ENCODE measurements around the gene CAMTA1. TPM values are rescaled to one million over a fixed set of nuclear protein-coding genes. Genes with fewer than 3 reads are reported as not detected.

The CAMTA1 gene
- total RNA-seq, 1 donor from 2014 or later: 77.6 TPM

DNA sequence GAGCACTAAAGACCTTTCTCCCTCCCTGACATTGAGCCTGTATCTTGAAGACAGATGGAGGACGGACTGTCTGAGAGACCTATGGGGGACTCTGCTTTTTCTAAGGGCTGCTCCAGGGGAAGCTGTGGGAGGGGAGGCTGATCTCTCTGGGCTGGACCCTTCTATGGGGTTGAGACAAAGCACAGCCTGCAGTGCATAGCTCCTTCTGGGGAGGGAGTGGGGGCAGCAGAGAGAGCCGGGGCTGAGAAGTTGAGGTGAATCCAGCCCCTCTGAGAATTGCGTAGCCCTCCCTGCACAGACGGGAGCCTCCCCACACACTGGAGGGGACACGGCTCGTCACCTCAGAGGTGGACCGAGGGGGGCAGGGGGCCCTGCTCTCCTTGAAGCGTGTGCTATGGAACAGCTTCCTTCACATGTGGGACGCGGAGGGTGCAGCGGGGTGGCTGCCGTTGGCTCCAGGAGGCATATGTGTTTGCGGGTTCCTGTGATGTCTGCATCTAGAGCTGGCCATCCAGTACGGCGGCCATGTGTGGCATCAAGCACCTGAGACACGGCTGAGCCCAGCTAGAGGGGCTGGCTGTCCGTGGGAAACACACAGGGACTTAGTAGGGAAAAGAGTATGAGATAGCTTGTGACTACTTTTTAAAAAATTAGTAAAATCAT, 299.1 kb downstream of the CAMTA1 start:
- H3K4me2 ChIP-seq (ENCODE audit: low read length): no peak overlapping the region
- Mint-ChIP-seq H3K27me3 (ENCODE audit: low read depth, unreplicated experiment) (peaks cover 31% of the 10 kb centered on the region), H3K9me3 (ENCODE audit: unreplicated experiment) (peaks cover 17% of the 10 kb centered on the region), H3K27ac (ENCODE audit: unreplicated experiment) (no peak overlapping the region), H3K4me1 (ENCODE audit: low read depth, unreplicated experiment) (no peaks in the 10 kb centered on the region), H3K36me3 (ENCODE audit: low read depth, unreplicated experiment) (no peaks in the 10 kb centered on the region), H3K4me3 (ENCODE audit: unreplicated experiment) (no peak overlapping the region)
- no peak overlapping the region for H3K9ac ChIP-seq (ENCODE audit: low read length)
- no peak for DNase-seq (ENCODE audit: low read depth)
- TF ChIP-seq, protein P1, sequence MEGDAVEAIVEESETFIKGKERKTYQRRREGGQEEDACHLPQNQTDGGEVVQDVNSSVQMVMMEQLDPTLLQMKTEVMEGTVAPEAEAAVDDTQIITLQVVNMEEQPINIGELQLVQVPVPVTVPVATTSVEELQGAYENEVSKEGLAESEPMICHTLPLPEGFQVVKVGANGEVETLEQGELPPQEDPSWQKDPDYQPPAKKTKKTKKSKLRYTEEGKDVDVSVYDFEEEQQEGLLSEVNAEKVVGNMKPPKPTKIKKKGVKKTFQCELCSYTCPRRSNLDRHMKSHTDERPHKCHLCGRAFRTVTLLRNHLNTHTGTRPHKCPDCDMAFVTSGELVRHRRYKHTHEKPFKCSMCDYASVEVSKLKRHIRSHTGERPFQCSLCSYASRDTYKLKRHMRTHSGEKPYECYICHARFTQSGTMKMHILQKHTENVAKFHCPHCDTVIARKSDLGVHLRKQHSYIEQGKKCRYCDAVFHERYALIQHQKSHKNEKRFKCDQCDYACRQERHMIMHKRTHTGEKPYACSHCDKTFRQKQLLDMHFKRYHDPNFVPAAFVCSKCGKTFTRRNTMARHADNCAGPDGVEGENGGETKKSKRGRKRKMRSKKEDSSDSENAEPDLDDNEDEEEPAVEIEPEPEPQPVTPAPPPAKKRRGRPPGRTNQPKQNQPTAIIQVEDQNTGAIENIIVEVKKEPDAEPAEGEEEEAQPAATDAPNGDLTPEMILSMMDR (IDR thresholded peaks at IDR 0.05; ENCODE audit: insufficient read depth, low read depth, low read length): no peak
- no peak for TF ChIP-seq EZH2 (IDR thresholded peaks at IDR 0.05; ENCODE audit: insufficient read depth, low read length)
- no peaks in the 10 kb centered on the region for H4K20me1 ChIP-seq (ENCODE audit: insufficient read depth, low read length)
- no peak overlapping the region for H2AFZ ChIP-seq (ENCODE audit: low read depth, low read length)
- H3K79me2 ChIP-seq (ENCODE audit: insufficient read depth, low read length): no peaks in the 10 kb centered on the region
- H3K27me3 ChIP-seq (ENCODE audit: insufficient read depth, low read length): peaks cover 6% of the 10 kb centered on the region
- no peaks in the 10 kb centered on the region for H3K9me3 ChIP-seq (ENCODE audit: insufficient read depth, low read depth, low read length)
- no peaks in the 10 kb centered on the region for H3K4me1 ChIP-seq (ENCODE audit: insufficient read depth, low read length)
- no peaks in the 10 kb centered on the region for H3K36me3 ChIP-seq (ENCODE audit: insufficient read depth, low read length)
- H3K27ac ChIP-seq (ENCODE audit: low read depth, low read length): no peak overlapping the region
- H3K4me3 ChIP-seq (ENCODE audit: insufficient read depth, low read depth, low read length): no peak overlapping the region
- FAIRE-seq: no peak

DNA sequence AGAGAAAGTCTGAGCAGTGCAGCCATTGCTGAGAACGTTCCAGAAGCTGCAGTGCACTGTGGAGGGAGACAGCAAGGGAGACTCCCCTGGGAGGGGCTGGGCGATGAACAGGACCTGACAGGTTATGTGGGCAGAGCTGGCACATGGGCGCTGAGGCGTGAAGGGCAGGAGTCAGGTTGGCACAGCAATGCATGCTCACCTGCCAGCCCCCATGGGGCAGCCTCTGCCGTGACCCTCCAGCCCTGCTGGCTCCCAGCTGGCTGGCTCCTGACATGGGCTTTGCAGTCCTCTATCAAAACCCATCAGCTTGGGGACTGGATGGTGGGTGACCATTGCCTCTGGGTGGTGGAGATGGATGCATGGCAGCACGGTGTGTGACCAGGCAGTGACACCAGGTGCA, 300.3 kb downstream of the CAMTA1 start:
- no peak overlapping the region for H3K4me2 ChIP-seq (ENCODE audit: low read length)
- H3K4me1 Mint-ChIP-seq (ENCODE audit: low read depth, unreplicated experiment): no peaks in the 10 kb centered on the region
- no peaks in the 10 kb centered on the region for H3K79me2 ChIP-seq (ENCODE audit: insufficient read depth, low read length)
- TF ChIP-seq EZH2 (IDR thresholded peaks at IDR 0.05; ENCODE audit: insufficient read depth, low read length): no peak
- TF ChIP-seq, protein P1 (IDR thresholded peaks at IDR 0.05; ENCODE audit: insufficient read depth, low read depth, low read length): no peak
- no peaks in the 10 kb centered on the region for H3K4me1 ChIP-seq (ENCODE audit: insufficient read depth, low read length)
- H3K27me3 Mint-ChIP-seq (ENCODE audit: low read depth, unreplicated experiment): peaks cover 40% of the 10 kb centered on the region
- FAIRE-seq (no peak), DNase-seq (ENCODE audit: low read depth) (no peak)
- H3K36me3 Mint-ChIP-seq (ENCODE audit: low read depth, unreplicated experiment): no peaks in the 10 kb centered on the region
- no peak overlapping the region for H2AFZ ChIP-seq (ENCODE audit: low read depth, low read length)
- no peak overlapping the region for H3K4me3 Mint-ChIP-seq (ENCODE audit: unreplicated experiment)
- H3K27ac Mint-ChIP-seq (ENCODE audit: unreplicated experiment): no peak overlapping the region
- peaks cover 11% of the 10 kb centered on the region for H3K9me3 Mint-ChIP-seq (ENCODE audit: unreplicated experiment)
- no peaks in the 10 kb centered on the region for H3K9me3 ChIP-seq (ENCODE audit: insufficient read depth, low read depth, low read length)
- no peak overlapping the region for H3K27ac ChIP-seq (ENCODE audit: low read depth, low read length)
- no peak overlapping the region for H3K9ac ChIP-seq (ENCODE audit: low read length)
- no peaks in the 10 kb centered on the region for H3K36me3 ChIP-seq (ENCODE audit: insufficient read depth, low read length)
- H3K4me3 ChIP-seq (ENCODE audit: insufficient read depth, low read depth, low read length): no peak overlapping the region
- no peaks in the 10 kb centered on the region for H4K20me1 ChIP-seq (ENCODE audit: insufficient read depth, low read length)
- peaks cover 6% of the 10 kb centered on the region for H3K27me3 ChIP-seq (ENCODE audit: insufficient read depth, low read length)

DNA sequence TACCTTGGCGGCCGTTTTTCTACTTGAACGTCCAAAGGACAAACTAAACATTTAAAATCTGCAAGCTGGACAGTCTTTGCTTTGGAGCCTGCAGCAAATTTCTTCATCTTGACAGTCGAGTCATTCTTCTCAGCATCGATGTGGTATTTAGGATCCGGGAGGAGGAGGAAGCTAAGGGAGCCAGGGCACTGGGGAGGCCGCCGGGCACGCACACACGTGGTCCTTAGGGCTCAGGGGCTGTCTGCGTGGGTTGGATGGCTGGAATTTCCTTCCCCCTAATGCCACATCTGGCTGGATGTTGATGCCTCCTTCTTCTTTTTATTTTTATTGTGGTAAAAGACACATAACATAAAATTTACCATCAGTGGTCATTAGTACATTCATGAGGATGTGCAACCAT, 300.9 kb downstream of the CAMTA1 start:
- H3K27me3 ChIP-seq (ENCODE audit: insufficient read depth, low read length): peaks cover 6% of the 10 kb centered on the region
- no peaks in the 10 kb centered on the region for H4K20me1 ChIP-seq (ENCODE audit: insufficient read depth, low read length)
- H3K9ac ChIP-seq (ENCODE audit: low read length): no peak overlapping the region
- H3K79me2 ChIP-seq (ENCODE audit: insufficient read depth, low read length): no peaks in the 10 kb centered on the region
- no peak overlapping the region for H2AFZ ChIP-seq (ENCODE audit: low read depth, low read length)
- H3K4me2 ChIP-seq (ENCODE audit: low read length): no peak overlapping the region
- H3K9me3 Mint-ChIP-seq (ENCODE audit: unreplicated experiment): peaks cover 6% of the 10 kb centered on the region
- H3K36me3 Mint-ChIP-seq (ENCODE audit: low read depth, unreplicated experiment): no peaks in the 10 kb centered on the region
- no peak overlapping the region for H3K27ac Mint-ChIP-seq (ENCODE audit: unreplicated experiment)
- H3K36me3 ChIP-seq (ENCODE audit: insufficient read depth, low read length): no peaks in the 10 kb centered on the region
- DNase-seq (ENCODE audit: low read depth): no peak
- H3K4me3 ChIP-seq (ENCODE audit: insufficient read depth, low read depth, low read length): no peak overlapping the region
- H3K4me1 ChIP-seq (ENCODE audit: insufficient read depth, low read length): no peaks in the 10 kb centered on the region
- H3K4me1 Mint-ChIP-seq (ENCODE audit: low read depth, unreplicated experiment): no peaks in the 10 kb centered on the region
- H3K27ac ChIP-seq (ENCODE audit: low read depth, low read length): no peak overlapping the region
- TF ChIP-seq, protein P1 (IDR thresholded peaks at IDR 0.05; ENCODE audit: insufficient read depth, low read depth, low read length): no peak
- no peak for TF ChIP-seq EZH2 (IDR thresholded peaks at IDR 0.05; ENCODE audit: insufficient read depth, low read length)
- peaks cover 43% of the 10 kb centered on the region for H3K27me3 Mint-ChIP-seq (ENCODE audit: low read depth, unreplicated experiment)
- FAIRE-seq: no peak
- no peaks in the 10 kb centered on the region for H3K9me3 ChIP-seq (ENCODE audit: insufficient read depth, low read depth, low read length)
- no peak overlapping the region for H3K4me3 Mint-ChIP-seq (ENCODE audit: unreplicated experiment)

All from astrocyte (in vitro differentiated cells and primary cell).